ENCODE data around the gene GAREM2.

GAREM2 gene

GRCh38 chr2:26169681-26170414 lies 3.0 kb upstream of the GAREM2 start:
- DNase-seq, result no peak

- no peak for DNase-seq
Measured at GRCh38 chr2:26170795-26171194, 2.1 kb upstream of the GAREM2 start.

- no peak for DNase-seq
Measured at GRCh38 chr2:26172189-26172870, 558 bp upstream of the GAREM2 start.

GRCh38 chr2:26173776-26174482 lies 1.0 kb downstream of the GAREM2 start:
- no peak for DNase-seq

GRCh38 chr2:26174691-26175465 lies 2.0 kb downstream of the GAREM2 start:
- DNase-seq, result no peak

- DNase-seq, result no peak
Measured at GRCh38 chr2:26175466-26176278, 2.8 kb downstream of the GAREM2 start.

GRCh38 chr2:26176279-26176615 lies 3.4 kb downstream of the GAREM2 start:
- DNase-seq, result no peak

- DNase-seq, result no peak
Measured at GRCh38 chr2:26177122-26177521, 4.2 kb downstream of the GAREM2 start.

- no peak for DNase-seq
Measured at GRCh38 chr2:26178246-26178645, 5.4 kb downstream of the GAREM2 start.

GRCh38 chr2:26178746-26179436 lies 6.0 kb downstream of the GAREM2 start:
- DNase-seq, result no peak

- no peak for DNase-seq
Measured at GRCh38 chr2:26179446-26179913, 6.6 kb downstream of the GAREM2 start.

- DNase-seq, result no peak
Measured at GRCh38 chr2:26182441-26182840, 9.6 kb downstream of the GAREM2 start.

- DNase-seq, result no peak
Measured at GRCh38 chr2:26182887-26183630, 10.2 kb downstream of the GAREM2 start.

GRCh38 chr2:26184121-26184520 lies 11.2 kb downstream of the GAREM2 start:
- no peak for DNase-seq

- DNase-seq, result no peak
Measured at GRCh38 chr2:26184555-26185303, 11.8 kb downstream of the GAREM2 start.

- DNase-seq, result no peak
Measured at GRCh38 chr2:26185304-26185928, 12.5 kb downstream of the GAREM2 start.

- DNase-seq, result no peak
Measured at GRCh38 chr2:26185954-26186770, 13.3 kb downstream of the GAREM2 start.

GRCh38 chr2:26187114-26187513 lies 14.2 kb downstream of the GAREM2 start:
- no peak for DNase-seq
